Neuronal stem cell (in vitro differentiated cells): Measurements from ENCODE around the gene TRPM3.

Source experiments
- DNase-seq: peaks from one replicate; pipeline ENCODE4 v3.0.0-alpha.2; 2013; ENCODE audit warnings: low spot score
- H2AFZ ChIP-seq: one replicate; pipeline ENCODE4 v1.6.1; 2013; ENCODE audit warnings: mild to moderate bottlenecking, low read length, inconsistent platforms
- H2AK5ac ChIP-seq: 2 replicates; pipeline ENCODE4 v1.6.1; 2013; ENCODE audit warnings: low read depth, mild to moderate bottlenecking, inconsistent platforms, low read length, moderate library complexity, mixed read lengths
- H2BK120ac ChIP-seq: 2 replicates; pipeline ENCODE4 v1.6.1; 2013; ENCODE audit warnings: low read depth, mild to moderate bottlenecking, inconsistent platforms, low read length, moderate library complexity, mixed read lengths
- H2BK12ac ChIP-seq: one replicate; pipeline ENCODE4 v1.6.1; 2013; ENCODE audit warnings: low read length, inconsistent platforms
- H2BK15ac ChIP-seq: 2 replicates; pipeline ENCODE4 v1.6.1; 2013; ENCODE audit warnings: mild to moderate bottlenecking, low read length, inconsistent platforms, mixed read lengths
- H2BK5ac ChIP-seq: one replicate; pipeline ENCODE4 v1.6.1; 2013; ENCODE audit warnings: inconsistent platforms, mild to moderate bottlenecking, low read length, moderate library complexity
- H3K14ac ChIP-seq: one replicate; pipeline ENCODE4 v1.6.1; 2013; ENCODE audit warnings: low read length, inconsistent platforms
- H3K18ac ChIP-seq: 2 replicates; pipeline ENCODE4 v1.6.1; 2013; ENCODE audit warnings: low read length, inconsistent platforms
- H3K23ac ChIP-seq: 2 replicates; pipeline ENCODE4 v1.6.1; 2013; ENCODE audit warnings: low read depth, mild to moderate bottlenecking, mixed read lengths, low read length, inconsistent platforms; ENCODE audit not compliant: poor library complexity
- H3K27ac ChIP-seq: replicated peaks from 3 replicates; pipeline ENCODE4 v1.5.1; 2013; ENCODE audit warnings: low read length, inconsistent platforms
- H3K27me3 ChIP-seq, 3 experiments: 2 replicates each; pipeline ENCODE4 v1.6.1; 2013; ENCODE audit warnings: low read length in 3 of 3, mild to moderate bottlenecking in 2 of 3, inconsistent platforms in 1 of 3, low read depth in 1 of 3, mixed read lengths in 1 of 3, moderate library complexity in 1 of 3; ENCODE audit not compliant: control insufficient read depth in 3 of 3, insufficient read depth in 3 of 3
- H3K36me3 ChIP-seq, 2 donors: replicated peaks in 1 of 2; 2 replicates each; pipeline ENCODE4 v1.6.1; 2013; ENCODE audit warnings: low read length in 2 of 2; ENCODE audit not compliant: control insufficient read depth in 2 of 2, insufficient read depth in 2 of 2
- H3K4ac ChIP-seq: 2 replicates; pipeline ENCODE4 v1.6.1; 2013; ENCODE audit warnings: inconsistent platforms, mild to moderate bottlenecking, low read length, moderate library complexity
- H3K4me1 ChIP-seq, 2 donors: 1 replicate in 1 of 2; 2 replicates in 1 of 2; pipeline ENCODE4 v1.6.1; 2013; ENCODE audit warnings: low read length in 2 of 2, low read depth in 1 of 2; ENCODE audit not compliant: control insufficient read depth in 2 of 2, insufficient read depth in 1 of 2
- H3K4me2 ChIP-seq: one replicate; pipeline ENCODE4 v1.6.1; 2013; ENCODE audit warnings: mild to moderate bottlenecking, low read length, inconsistent platforms; ENCODE audit not compliant: insufficient read depth, poor library complexity, severe bottlenecking
- H3K4me3 ChIP-seq, 2 donors: 2 replicates each; pipeline ENCODE4 v1.5.1; 2013; ENCODE audit warnings: low read length in 2 of 2, mild to moderate bottlenecking in 2 of 2, inconsistent platforms in 1 of 2, moderate library complexity in 1 of 2
- H3K79me1 ChIP-seq: one replicate; pipeline ENCODE4 v1.6.1; 2013; ENCODE audit warnings: low read depth, mild to moderate bottlenecking, inconsistent platforms, low read length, moderate library complexity
- H3K9ac ChIP-seq: one replicate; pipeline ENCODE4 v1.6.1; 2013; ENCODE audit warnings: mild to moderate bottlenecking, low read depth, low read length, inconsistent platforms; ENCODE audit not compliant: poor library complexity
- H3K9me3 ChIP-seq, 2 donors: replicated peaks in 1 of 2; 2 replicates each; pipeline versions ENCODE3 to v1.6.1; 2013; ENCODE audit warnings: low read length in 2 of 2, mild to moderate bottlenecking in 2 of 2, inconsistent platforms in 1 of 2, low read depth in 1 of 2, mixed read lengths in 1 of 2, moderate library complexity in 1 of 2; ENCODE audit not compliant: control insufficient read depth in 2 of 2, insufficient read depth in 1 of 2
- H4K8ac ChIP-seq: one replicate; pipeline ENCODE4 v1.6.1; 2013; ENCODE audit warnings: low read depth, mild to moderate bottlenecking, inconsistent platforms, low read length, moderate library complexity
- H4K91ac ChIP-seq: one replicate; pipeline ENCODE4 v1.6.1; 2013; ENCODE audit warnings: low read length, low read depth, mild to moderate bottlenecking, inconsistent platforms; ENCODE audit not compliant: poor library complexity
- WGBS, 2 donors: extraction: QIAGEN DNeasy Blood & Tissue Kit; methylation state at CpG; one replicate each; pipeline ENCODE4 v1.1.7; 2013; ENCODE audit warnings: missing lambda C conversion rate in 2 of 2, mixed read lengths in 1 of 2; ENCODE audit not compliant: insufficient read length in 2 of 2, insufficient replicate concordance in 1 of 2; ENCODE audit errors: extremely low coverage in 2 of 2; 5-methylcytosine and 5-hydroxymethylcytosine counted together

Gene TRPM3

GRCh38 chr9:70618784-70619183 is 502.6 kb downstream of the TRPM3 start:
- Histone ChIP-seq H3K36me3 (peaks cover 36 to 66% of the 10 kb centered on the region in 2 donors), H2AK5ac (no peak overlapping the region), H4K91ac (no peak overlapping the region), H3K27ac (no peak overlapping the region), H3K4ac (no peak overlapping the region), H2BK15ac (no peak overlapping the region), H3K9me3 (peaks cover 3 to 12% of the 10 kb centered on the region in 2 donors), H2BK5ac (no peak overlapping the region), H3K4me3 (peak overlapping the region in 1 of 2 donors; percentile 52), H3K4me1 (no peaks in the 10 kb centered on the region), H3K27me3 (no peaks in the 10 kb centered on the region), H3K14ac (no peak overlapping the region), H3K9ac (no peak overlapping the region), H3K18ac (peak overlapping the region; percentile 50), H3K79me1 (no peaks in the 10 kb centered on the region), H3K4me2 (no peak overlapping the region), H3K23ac (no peak overlapping the region), H2BK12ac (no peak overlapping the region), H2BK120ac (no peak overlapping the region), H2AFZ (no peak overlapping the region), H4K8ac (no peak overlapping the region)
- WGBS, 2 donors: no CpG with 5 or more reads among the region's 17 CpGs
- DNase-seq: no peak

DNA sequence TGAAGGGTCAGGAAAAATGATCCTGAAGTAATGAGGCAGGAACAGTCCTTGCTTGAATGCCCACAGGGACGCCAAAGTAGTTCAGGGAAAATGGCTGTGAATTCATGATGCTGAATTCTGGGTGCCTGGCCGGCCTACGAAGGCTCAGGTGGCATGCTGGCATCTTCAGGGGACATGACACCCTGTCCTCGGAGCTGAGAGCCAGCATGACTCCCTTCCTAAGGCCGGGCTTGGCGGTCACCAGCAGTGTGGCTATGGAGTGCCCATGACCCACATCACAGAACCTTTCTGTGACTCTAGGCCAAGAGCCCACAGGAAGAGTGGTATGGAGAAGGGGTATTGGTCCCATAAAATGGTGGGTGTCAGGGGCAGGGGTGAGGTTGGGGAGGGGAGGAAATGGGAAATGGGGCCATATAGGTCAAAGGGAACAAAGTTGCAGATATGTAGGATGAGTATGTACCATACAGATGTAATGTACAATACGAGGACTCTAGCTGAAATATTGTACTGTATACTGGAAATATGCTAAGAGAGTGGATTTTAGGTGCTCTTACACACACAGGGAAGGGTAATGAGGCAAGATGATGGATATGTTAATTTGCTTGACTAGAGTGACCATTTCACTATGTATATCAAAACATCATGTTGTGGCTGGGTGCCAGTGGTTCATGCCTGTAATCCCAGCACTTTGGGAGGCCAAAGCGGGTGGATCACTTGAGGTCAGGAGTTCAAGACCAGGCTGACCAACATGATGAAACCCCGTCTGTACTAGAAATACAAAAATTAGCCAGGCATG is 504.2 kb downstream of the TRPM3 start:
- H3K18ac ChIP-seq: no peak overlapping the region
- peaks cover 3% of the 10 kb centered on the region in 2 donors for H3K9me3 ChIP-seq
- no peak overlapping the region for H3K23ac ChIP-seq
- H3K9ac ChIP-seq: no peak overlapping the region
- no peak overlapping the region for H4K91ac ChIP-seq
- H2BK15ac ChIP-seq: no peak overlapping the region
- peaks cover 41 to 67% of the 10 kb centered on the region in 2 donors for H3K36me3 ChIP-seq
- H2BK5ac ChIP-seq: no peak overlapping the region
- H3K14ac ChIP-seq: no peak overlapping the region
- H3K4me2 ChIP-seq: no peak overlapping the region
- H2BK12ac ChIP-seq: no peak overlapping the region
- DNase-seq: no peak
- H2AFZ ChIP-seq: no peak overlapping the region
- peaks cover 0 to 6% of the 10 kb centered on the region in 2 donors for H3K4me1 ChIP-seq
- H3K27me3 ChIP-seq: no peaks in the 10 kb centered on the region
- H3K4me3 ChIP-seq: no peak overlapping the region
- no CpG with 5 or more reads among the region's 9 CpGs for WGBS, 2 donors
- no peaks in the 10 kb centered on the region for H3K79me1 ChIP-seq
- H3K27ac ChIP-seq: no peak overlapping the region
- no peak overlapping the region for H3K4ac ChIP-seq
- no peak overlapping the region for H4K8ac ChIP-seq
- H2AK5ac ChIP-seq: no peak overlapping the region
- H2BK120ac ChIP-seq: no peak overlapping the region

- Histone ChIP-seq H2BK12ac (no peak overlapping the region), H4K8ac (no peak overlapping the region), H3K9ac (no peak overlapping the region), H3K36me3 (peaks cover 38 to 68% of the 10 kb centered on the region in 2 donors), H3K4me1 (peaks cover 0 to 6% of the 10 kb centered on the region in 2 donors), H2AFZ (no peak overlapping the region), H2BK15ac (no peak overlapping the region), H2BK120ac (no peak overlapping the region), H3K18ac (no peak overlapping the region), H3K23ac (no peak overlapping the region), H4K91ac (no peak overlapping the region), H2BK5ac (no peak overlapping the region), H3K4me3 (no peak overlapping the region), H3K79me1 (no peaks in the 10 kb centered on the region), H3K9me3 (peaks cover 0 to 2% of the 10 kb centered on the region in 2 donors), H3K4ac (no peak overlapping the region), H3K27me3 (no peaks in the 10 kb centered on the region), H3K27ac (no peak overlapping the region), H3K4me2 (no peak overlapping the region), H2AK5ac (no peak overlapping the region), H3K14ac (no peak overlapping the region)
- no peak for DNase-seq
- WGBS, 2 donors: no CpG with 5 or more reads among the region's 7 CpGs
These were observed 505.0 kb downstream of the TRPM3 start for GRCh38 chr9:70616228-70616990.

- H3K4me1 ChIP-seq: peaks cover 0 to 6% of the 10 kb centered on the region in 2 donors
These were observed 505.8 kb downstream of the TRPM3 start for GRCh38 chr9:70615464-70616138.

More at GRCh38 chr9:70615464-70616138, 505.8 kb downstream of the TRPM3 start:
- H4K8ac ChIP-seq: no peak overlapping the region
- H3K27me3 ChIP-seq: no peaks in the 10 kb centered on the region
- no peak overlapping the region for H3K4me2 ChIP-seq
- H3K79me1 ChIP-seq: no peaks in the 10 kb centered on the region
- no peak overlapping the region for H2BK12ac ChIP-seq
- no peak overlapping the region for H2BK5ac ChIP-seq
- H2BK15ac ChIP-seq: no peak overlapping the region
- no peak overlapping the region for H3K18ac ChIP-seq
- H3K36me3 ChIP-seq: peaks cover 38 to 74% of the 10 kb centered on the region in 2 donors
- WGBS, 2 donors: no CpG with 5 or more reads among the region's 4 CpGs
- no peak overlapping the region for H2AFZ ChIP-seq
- no peak overlapping the region for H3K23ac ChIP-seq
- no peak overlapping the region for H3K4me3 ChIP-seq
- H3K9ac ChIP-seq: no peak overlapping the region
- H2BK120ac ChIP-seq: no peak overlapping the region
- H3K9me3 ChIP-seq: peaks cover 0 to 2% of the 10 kb centered on the region in 2 donors
- H3K14ac ChIP-seq: no peak overlapping the region
- H4K91ac ChIP-seq: no peak overlapping the region
- H3K4ac ChIP-seq: no peak overlapping the region
- H2AK5ac ChIP-seq: no peak overlapping the region
- no peak for DNase-seq
- no peak overlapping the region for H3K27ac ChIP-seq
